OCI-LY1 (cell line): ENCODE data around the gene FMO2.

Experiments
- H2AFZ ChIP-seq: fragments of 200-600 bp; sonication (generic), shearing (Covaris generic); 2 replicates; pipeline ENCODE4 v1.6.0; 2014; ENCODE audit warnings: antibody characterized with exemption, mild to moderate bottlenecking, low read length
- H3F3A ChIP-seq: fragments of 200-600 bp; sonication (generic), shearing (Covaris generic); 2 replicates; pipeline ENCODE4 v1.6.0; 2014; ENCODE audit warnings: mild to moderate bottlenecking, antibody characterized with exemption, low read length, moderate library complexity; ENCODE audit not compliant: insufficient read depth
- H3K27ac ChIP-seq: fragments of 200-600 bp; sonication (generic); 2 replicates; pipeline ENCODE4 v1.5.1; 2014; ENCODE audit warnings: low read length, mixed run types, mild to moderate bottlenecking, low read depth; ENCODE audit not compliant: poor library complexity, severe bottlenecking
- H3K27me3 ChIP-seq: fragments of 200-600 bp; sonication (generic); 2 replicates; pipeline ENCODE4 v1.6.0; 2014; ENCODE audit warnings: antibody characterized with exemption, mild to moderate bottlenecking, low read length, moderate library complexity; ENCODE audit not compliant: insufficient read depth
- H3K36me3 ChIP-seq: fragments of 200-600 bp; sonication (generic); 2 replicates; pipeline ENCODE4 v1.6.1; 2014; ENCODE audit warnings: mild to moderate bottlenecking, antibody characterized with exemption, low read length, moderate library complexity, mixed read lengths; ENCODE audit not compliant: insufficient read depth
- H3K4me1 ChIP-seq: fragments of 200-600 bp; sonication (generic); 2 replicates; pipeline ENCODE4 v1.5.1; 2014; ENCODE audit warnings: mild to moderate bottlenecking, low read length, moderate library complexity; ENCODE audit not compliant: insufficient read depth, severe bottlenecking
- H3K4me2 ChIP-seq: fragments of 200-600 bp; sonication (generic), shearing (Covaris generic); 2 replicates; pipeline ENCODE4 v1.6.1; 2014; ENCODE audit warnings: low read length
- H3K4me3 ChIP-seq: fragments of 200-600 bp; sonication (generic); 2 replicates; pipeline ENCODE4 v1.5.1; 2014; ENCODE audit warnings: low read length, low read depth, mild to moderate bottlenecking, mixed read lengths; ENCODE audit not compliant: poor library complexity, severe bottlenecking
- H3K79me2 ChIP-seq: fragments of 200-600 bp; shearing (Covaris generic); 2 replicates; pipeline ENCODE4 v1.6.1; 2016; ENCODE audit warnings: mixed run types, low read length, mixed read lengths; ENCODE audit not compliant: insufficient read depth
- H3K9ac ChIP-seq: fragments of 200-600 bp; sonication (generic), shearing (Covaris generic); 2 replicates; pipeline ENCODE4 v1.6.1; 2014; ENCODE audit warnings: mild to moderate bottlenecking, low read length, mixed read lengths
- H3K9me2 ChIP-seq: fragments of 200-600 bp; sonication (generic), shearing (Covaris generic); 2 replicates; pipeline ENCODE4 v1.6.1; 2014; ENCODE audit warnings: low read depth, mild to moderate bottlenecking, low read length, mixed read lengths
- H3K9me3 ChIP-seq: fragments of 200-600 bp; shearing (Covaris generic); 2 replicates; pipeline ENCODE4 v1.6.1; 2014; ENCODE audit warnings: low read length, mixed read lengths
- H4K20me1 ChIP-seq: fragments of 200-600 bp; sonication (generic), shearing (Covaris generic); 2 replicates; pipeline ENCODE4 v1.6.0; 2016; ENCODE audit warnings: mild to moderate bottlenecking, low read length; ENCODE audit not compliant: insufficient read depth
- EZH2 ChIP-seq: fragments of 200-600 bp; sonication (generic), shearing (Covaris generic); IDR thresholded peaks from 2 replicates; pipeline ENCODE4 v1.8.0; 2017; ENCODE audit warnings: borderline replicate concordance, mixed run types, mild to moderate bottlenecking, antibody characterized with exemption, low read length, moderate library complexity, mixed read lengths
- TF ChIP-seq, protein P1 (sequence below): fragments of 200-600 bp; sonication (generic), shearing (Covaris generic); IDR thresholded peaks from 2 replicates; pipeline ENCODE4 v1.5.1; 2017; ENCODE audit warnings: mild to moderate bottlenecking, antibody characterized with exemption, low read length, moderate library complexity, mixed read lengths

The FMO2 gene, protein sequence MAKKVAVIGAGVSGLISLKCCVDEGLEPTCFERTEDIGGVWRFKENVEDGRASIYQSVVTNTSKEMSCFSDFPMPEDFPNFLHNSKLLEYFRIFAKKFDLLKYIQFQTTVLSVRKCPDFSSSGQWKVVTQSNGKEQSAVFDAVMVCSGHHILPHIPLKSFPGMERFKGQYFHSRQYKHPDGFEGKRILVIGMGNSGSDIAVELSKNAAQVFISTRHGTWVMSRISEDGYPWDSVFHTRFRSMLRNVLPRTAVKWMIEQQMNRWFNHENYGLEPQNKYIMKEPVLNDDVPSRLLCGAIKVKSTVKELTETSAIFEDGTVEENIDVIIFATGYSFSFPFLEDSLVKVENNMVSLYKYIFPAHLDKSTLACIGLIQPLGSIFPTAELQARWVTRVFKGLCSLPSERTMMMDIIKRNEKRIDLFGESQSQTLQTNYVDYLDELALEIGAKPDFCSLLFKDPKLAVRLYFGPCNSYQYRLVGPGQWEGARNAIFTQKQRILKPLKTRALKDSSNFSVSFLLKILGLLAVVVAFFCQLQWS

DNA sequence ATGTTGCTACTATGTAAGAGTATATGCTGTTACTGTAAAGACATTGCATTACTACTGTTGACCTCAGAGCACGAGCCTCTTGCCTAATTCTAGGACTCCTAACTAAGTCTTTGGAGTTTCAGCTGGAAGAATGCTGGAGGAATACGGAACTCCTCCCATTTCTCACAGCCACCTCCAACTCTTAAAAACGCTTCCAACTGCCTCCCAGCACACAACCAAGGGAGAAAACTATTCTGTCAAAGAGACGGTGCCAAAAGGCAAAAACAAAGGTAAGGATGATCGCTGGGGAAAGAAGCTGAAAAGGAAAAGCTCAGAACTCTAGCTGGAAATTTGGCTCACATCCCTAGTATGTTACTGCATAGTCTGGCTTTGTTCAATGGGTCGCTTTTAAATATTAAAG lies at the start of gene FMO2:
Gene FMO2 (plus strand): TSS at position 210 of the 400 bp plus-strand sequence. CDS start 414 bp downstream, outside the sequence.
- Histone ChIP-seq H3K79me2 (no peaks in the 10 kb centered on the region), H3K36me3 (no peaks in the 10 kb centered on the region), H3K4me2 (no peak within 1 kb of the TSS), H3F3A (no peaks in the 10 kb centered on the region), H3K27me3 (no peaks in the 10 kb centered on the region), H3K9me3 (no peaks in the 10 kb centered on the region), H3K9me2 (no peaks in the 10 kb centered on the region), H3K4me1 (no peaks in the 10 kb centered on the region), H2AFZ (no peak within 1 kb of the TSS), H3K4me3 (no peak within 1 kb of the TSS), H4K20me1 (no peaks in the 10 kb centered on the region), H3K27ac (no peak within 1 kb of the TSS), H3K9ac (no peak within 1 kb of the TSS)
- TF ChIP-seq, protein P1, sequence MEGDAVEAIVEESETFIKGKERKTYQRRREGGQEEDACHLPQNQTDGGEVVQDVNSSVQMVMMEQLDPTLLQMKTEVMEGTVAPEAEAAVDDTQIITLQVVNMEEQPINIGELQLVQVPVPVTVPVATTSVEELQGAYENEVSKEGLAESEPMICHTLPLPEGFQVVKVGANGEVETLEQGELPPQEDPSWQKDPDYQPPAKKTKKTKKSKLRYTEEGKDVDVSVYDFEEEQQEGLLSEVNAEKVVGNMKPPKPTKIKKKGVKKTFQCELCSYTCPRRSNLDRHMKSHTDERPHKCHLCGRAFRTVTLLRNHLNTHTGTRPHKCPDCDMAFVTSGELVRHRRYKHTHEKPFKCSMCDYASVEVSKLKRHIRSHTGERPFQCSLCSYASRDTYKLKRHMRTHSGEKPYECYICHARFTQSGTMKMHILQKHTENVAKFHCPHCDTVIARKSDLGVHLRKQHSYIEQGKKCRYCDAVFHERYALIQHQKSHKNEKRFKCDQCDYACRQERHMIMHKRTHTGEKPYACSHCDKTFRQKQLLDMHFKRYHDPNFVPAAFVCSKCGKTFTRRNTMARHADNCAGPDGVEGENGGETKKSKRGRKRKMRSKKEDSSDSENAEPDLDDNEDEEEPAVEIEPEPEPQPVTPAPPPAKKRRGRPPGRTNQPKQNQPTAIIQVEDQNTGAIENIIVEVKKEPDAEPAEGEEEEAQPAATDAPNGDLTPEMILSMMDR = no peak
- no peak for TF ChIP-seq EZH2

DNA sequence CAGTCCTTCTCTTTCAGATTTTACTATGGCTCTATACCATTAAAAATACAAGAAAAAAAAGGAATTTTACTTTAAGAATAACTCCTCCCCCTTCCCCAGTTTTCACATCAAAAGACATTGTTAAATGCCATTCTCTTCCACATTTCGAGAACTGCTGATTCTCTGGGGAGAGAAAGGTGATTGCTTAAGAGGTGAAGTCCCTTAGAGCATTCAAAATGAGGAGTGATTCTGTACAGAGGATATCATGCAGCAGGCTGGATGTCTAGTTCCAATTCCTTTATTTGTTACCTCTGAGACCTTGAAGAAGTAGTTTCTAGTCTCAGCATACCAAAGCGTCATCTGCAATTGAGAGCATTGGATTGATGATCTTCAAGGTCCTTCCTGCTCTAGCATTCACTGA lies 47.5 kb upstream of the FMO2 start:
- Histone ChIP-seq H3K4me1 (no peaks in the 10 kb centered on the region), H3K9ac (no peak overlapping the region), H3K79me2 (no peaks in the 10 kb centered on the region), H3K36me3 (no peaks in the 10 kb centered on the region), H3K9me2 (no peaks in the 10 kb centered on the region), H3K4me2 (no peak overlapping the region), H3K9me3 (no peaks in the 10 kb centered on the region), H3K27ac (no peak overlapping the region), H3F3A (no peaks in the 10 kb centered on the region), H2AFZ (no peak overlapping the region), H3K4me3 (no peak overlapping the region), H3K27me3 (no peaks in the 10 kb centered on the region), H4K20me1 (no peaks in the 10 kb centered on the region)
- no peak for TF ChIP-seq EZH2
- TF ChIP-seq, protein P1 = no peak

DNA sequence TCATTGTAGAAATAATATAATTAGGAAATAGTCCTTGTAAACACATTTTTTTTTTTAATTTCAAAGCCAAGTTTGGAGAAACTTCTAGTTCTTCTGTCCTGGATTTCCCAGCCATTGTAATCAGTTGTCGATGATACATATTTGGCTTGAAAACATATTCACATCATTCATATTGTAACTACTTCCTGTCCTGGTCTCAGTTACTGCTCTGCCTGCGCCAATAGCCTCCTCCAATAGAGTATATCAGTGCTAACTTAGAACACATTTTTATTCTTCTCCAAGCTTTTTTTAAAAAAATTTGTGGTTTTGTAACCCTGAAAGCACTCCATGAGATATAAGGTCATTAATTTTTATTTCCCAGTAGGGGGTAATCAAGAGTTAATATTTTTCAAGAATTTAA lies 46.1 kb upstream of the FMO2 start:
- TF ChIP-seq, protein P1 = no peak
- TF ChIP-seq EZH2 = no peak
- Histone ChIP-seq H3K4me1 (no peaks in the 10 kb centered on the region), H3K4me2 (no peak overlapping the region), H3K9me2 (no peaks in the 10 kb centered on the region), H3K9me3 (no peaks in the 10 kb centered on the region), H3K9ac (no peak overlapping the region), H3K79me2 (no peaks in the 10 kb centered on the region), H3K27me3 (no peaks in the 10 kb centered on the region), H3K27ac (no peak overlapping the region), H4K20me1 (no peaks in the 10 kb centered on the region), H3K4me3 (no peak overlapping the region), H3F3A (no peaks in the 10 kb centered on the region), H2AFZ (no peak overlapping the region), H3K36me3 (no peaks in the 10 kb centered on the region)
